ENCODE results near the gene MYOG.

- TF ChIP-seq CTCF (conservative IDR thresholded peaks at IDR 0.05; ENCODE audit: low read length) (no peak), EZH2phosphoT487 (IDR thresholded peaks at IDR 0.05; ENCODE audit: borderline replicate concordance, low read depth, low read length) (no peak)
These were observed 45.9 kb upstream of the MYOG start for GRCh38 chr1:203131548-203132200.
